ENCODE measurements around the gene ARID5B.

Gene ARID5B

DNA sequence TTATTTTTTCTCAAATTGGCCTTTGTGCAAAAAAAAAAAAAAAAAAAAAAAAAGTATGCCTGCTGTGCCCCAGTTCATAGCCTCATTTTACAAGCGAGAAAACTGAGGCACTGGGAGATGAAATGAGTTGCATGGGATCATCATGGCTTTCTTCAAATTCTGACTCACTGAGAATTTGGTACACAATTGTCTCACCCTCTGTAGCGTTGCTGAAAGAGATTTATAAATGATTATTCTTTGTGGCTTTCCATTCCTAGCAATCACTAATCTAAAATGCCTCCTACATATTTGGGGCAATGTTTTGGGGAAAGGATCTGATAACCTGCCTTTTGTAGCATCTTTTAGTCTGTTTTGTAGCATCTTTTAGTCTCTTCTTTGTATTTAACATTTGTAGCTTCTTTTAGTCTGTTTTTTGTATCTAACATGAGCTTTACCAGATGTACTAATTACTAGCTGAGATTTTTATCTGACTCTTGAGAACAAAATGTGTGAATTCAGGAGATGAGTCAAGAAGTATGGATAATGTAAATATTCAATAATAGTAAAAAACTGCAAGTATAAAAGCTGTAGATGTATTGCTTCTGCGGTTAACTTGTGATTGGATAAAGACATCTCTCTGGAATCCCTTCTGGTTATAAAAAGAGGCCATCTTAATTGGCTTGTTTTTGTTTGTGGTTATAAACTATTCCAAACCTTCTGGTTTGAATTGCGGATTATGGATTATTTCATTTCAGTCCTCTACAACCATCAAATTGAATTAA is 161.4 kb downstream of the ARID5B start:
- POLR2A ChIA-PET, result no interaction called here
- CTCF ChIA-PET, result interaction anchor here (0.7 to 0.8 kb wide), 3 partner anchors 9 to 182 kb away, joined by 3 to 4 read pairs (median 3); no protein-coding TSS in a partner anchor
- no peak for DNase-seq (ENCODE audit: extremely low spot score)
- no peak for TF ChIP-seq ELF4 (IDR thresholded peaks at IDR 0.05)
- TF ChIP-seq CTBP1 (IDR thresholded peaks at IDR 0.05; ENCODE audit: borderline replicate concordance), result no peak
- TF ChIP-seq FOXA1 (IDR thresholded peaks at IDR 0.05), result no peak
- TF ChIP-seq SP1 (IDR thresholded peaks at IDR 0.05), result no peak
- no peak for TF ChIP-seq HDGF (IDR thresholded peaks at IDR 0.05; ENCODE audit: borderline replicate concordance)
- no peak for TF ChIP-seq L3MBTL2 (conservative IDR thresholded peaks at IDR 0.05)
- no peak for TF ChIP-seq TARDBP (IDR thresholded peaks at IDR 0.05)
- TF ChIP-seq SUZ12 (IDR thresholded peaks at IDR 0.05), result no peak
- TF ChIP-seq ZNF384 (IDR thresholded peaks at IDR 0.05), result no peak
- no peak for TF ChIP-seq NFRKB (IDR thresholded peaks at IDR 0.05)
- no peak for TF ChIP-seq FOXK2 (IDR thresholded peaks at IDR 0.05)
- TF ChIP-seq ARNT (IDR thresholded peaks at IDR 0.05), result no peak
- no peak for TF ChIP-seq BHLHE40 (IDR thresholded peaks at IDR 0.05; ENCODE audit: borderline replicate concordance)

DNA sequence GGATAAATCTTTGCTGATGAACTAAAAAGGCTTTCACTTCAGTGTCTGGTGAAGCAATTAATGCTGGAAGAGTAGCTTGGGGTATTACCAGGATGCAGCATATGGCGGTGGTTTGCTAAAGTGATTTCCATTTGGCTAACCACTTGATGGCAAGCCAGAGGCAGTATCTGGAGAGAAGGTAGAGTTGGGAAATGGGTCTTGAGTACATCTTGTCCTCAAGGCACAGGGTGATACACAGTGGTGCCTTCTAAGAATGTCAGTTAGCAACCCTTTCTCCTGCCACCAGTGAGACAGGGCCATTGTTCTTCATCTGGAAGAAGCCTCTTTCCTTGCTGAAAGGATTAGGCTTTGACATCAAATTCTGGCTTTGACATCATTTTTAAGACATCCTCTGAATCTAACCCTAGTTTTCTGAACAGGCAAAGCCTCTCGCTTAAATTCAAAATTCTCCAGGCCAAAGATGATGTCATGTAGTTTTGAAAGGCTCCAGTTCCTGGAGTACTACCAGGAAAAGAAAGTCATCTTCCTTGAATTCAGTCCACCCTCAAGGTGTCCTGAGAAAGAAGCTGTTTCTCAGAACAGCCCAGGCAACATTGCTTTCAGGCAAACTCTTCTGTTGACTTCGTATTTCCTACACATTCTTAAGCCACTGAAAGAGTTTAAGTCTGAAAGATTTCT is 162.4 kb downstream of the ARID5B start:
- ChIA-PET POLR2A (no interaction called here), CTCF (no interaction called here)
- TF ChIP-seq FOXM1 (IDR thresholded peaks at IDR 0.05; ENCODE audit: borderline replicate concordance) (no peak), ZNF384 (IDR thresholded peaks at IDR 0.05) (no peak), FOXK2 (IDR thresholded peaks at IDR 0.05) (no peak), NFRKB (IDR thresholded peaks at IDR 0.05) (no peak), SUZ12 (IDR thresholded peaks at IDR 0.05) (no peak), L3MBTL2 (conservative IDR thresholded peaks at IDR 0.05) (no peak), ARNT (IDR thresholded peaks at IDR 0.05) (no peak), FOXA1 (IDR thresholded peaks at IDR 0.05) (no peak), HDGF (IDR thresholded peaks at IDR 0.05; ENCODE audit: borderline replicate concordance) (no peak), TARDBP (IDR thresholded peaks at IDR 0.05) (no peak), ELF4 (IDR thresholded peaks at IDR 0.05) (no peak), BHLHE40 (IDR thresholded peaks at IDR 0.05; ENCODE audit: borderline replicate concordance) (no peak), LEF1 (IDR thresholded peaks at IDR 0.05; ENCODE audit: borderline replicate concordance) (no peak), CTBP1 (IDR thresholded peaks at IDR 0.05; ENCODE audit: borderline replicate concordance) (no peak), SP1 (IDR thresholded peaks at IDR 0.05) (no peak)
- TF ChIP-seq, protein P1, sequence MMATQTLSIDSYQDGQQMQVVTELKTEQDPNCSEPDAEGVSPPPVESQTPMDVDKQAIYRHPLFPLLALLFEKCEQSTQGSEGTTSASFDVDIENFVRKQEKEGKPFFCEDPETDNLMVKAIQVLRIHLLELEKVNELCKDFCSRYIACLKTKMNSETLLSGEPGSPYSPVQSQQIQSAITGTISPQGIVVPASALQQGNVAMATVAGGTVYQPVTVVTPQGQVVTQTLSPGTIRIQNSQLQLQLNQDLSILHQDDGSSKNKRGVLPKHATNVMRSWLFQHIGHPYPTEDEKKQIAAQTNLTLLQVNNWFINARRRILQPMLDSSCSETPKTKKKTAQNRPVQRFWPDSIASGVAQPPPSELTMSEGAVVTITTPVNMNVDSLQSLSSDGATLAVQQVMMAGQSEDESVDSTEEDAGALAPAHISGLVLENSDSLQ (IDR thresholded peaks at IDR 0.05), result no peak
- no peak for DNase-seq (ENCODE audit: extremely low spot score)

GRCh38 chr10:62067560-62067959 is 166.1 kb downstream of the ARID5B start:
- DNase-seq (ENCODE audit: extremely low spot score), result no peak
- CTCF ChIA-PET, result interaction anchor here (0.9 kb wide), 1 partner anchor 9 kb away, joined by 3 read pairs; no protein-coding TSS in a partner anchor
- TF ChIP-seq FOXK2 (IDR thresholded peaks at IDR 0.05) (no peak), FOXA1 (IDR thresholded peaks at IDR 0.05) (no peak), LEF1 (IDR thresholded peaks at IDR 0.05; ENCODE audit: borderline replicate concordance) (no peak), BHLHE40 (IDR thresholded peaks at IDR 0.05; ENCODE audit: borderline replicate concordance) (no peak), NFRKB (IDR thresholded peaks at IDR 0.05) (no peak), ZNF384 (IDR thresholded peaks at IDR 0.05) (no peak), ARNT (IDR thresholded peaks at IDR 0.05) (no peak), HDGF (IDR thresholded peaks at IDR 0.05; ENCODE audit: borderline replicate concordance) (no peak), FOXM1 (IDR thresholded peaks at IDR 0.05; ENCODE audit: borderline replicate concordance) (no peak), CTBP1 (IDR thresholded peaks at IDR 0.05; ENCODE audit: borderline replicate concordance) (no peak), TARDBP (IDR thresholded peaks at IDR 0.05) (no peak), L3MBTL2 (conservative IDR thresholded peaks at IDR 0.05) (no peak), SP1 (IDR thresholded peaks at IDR 0.05) (no peak)
- TF ChIP-seq, protein P1 (IDR thresholded peaks at IDR 0.05), result no peak
- POLR2A ChIA-PET, result no interaction called here

DNA sequence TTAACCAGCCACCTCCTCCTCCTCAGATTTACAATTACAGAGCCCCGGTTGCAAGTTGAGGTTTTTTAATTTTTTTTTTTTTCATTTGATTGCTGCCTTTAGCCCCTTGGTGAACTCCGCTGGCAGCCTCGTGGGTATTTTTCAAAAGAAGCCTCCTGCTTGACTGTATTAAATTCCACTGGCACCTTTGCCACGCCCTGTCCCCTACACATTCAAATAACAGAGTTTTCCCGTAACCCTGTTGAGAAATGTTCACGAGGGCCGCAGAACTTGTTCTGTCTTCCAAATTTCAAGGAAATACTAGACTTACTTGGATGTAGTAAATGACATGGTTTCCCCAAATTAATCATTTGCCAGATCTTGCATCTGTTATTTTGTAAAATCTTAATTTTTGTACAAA is 167.0 kb downstream of the ARID5B start:
- no peak for DNase-seq (ENCODE audit: extremely low spot score)
- ChIA-PET CTCF (no interaction called here), POLR2A (no interaction called here)
- TF ChIP-seq FOXA1 (IDR thresholded peaks at IDR 0.05) (no peak), SP1 (IDR thresholded peaks at IDR 0.05) (no peak), CTBP1 (IDR thresholded peaks at IDR 0.05; ENCODE audit: borderline replicate concordance) (no peak), ARNT (IDR thresholded peaks at IDR 0.05) (no peak), ELF4 (IDR thresholded peaks at IDR 0.05) (no peak), FOXM1 (IDR thresholded peaks at IDR 0.05; ENCODE audit: borderline replicate concordance) (no peak), HDGF (IDR thresholded peaks at IDR 0.05; ENCODE audit: borderline replicate concordance) (no peak), ZNF384 (IDR thresholded peaks at IDR 0.05) (no peak), LEF1 (IDR thresholded peaks at IDR 0.05; ENCODE audit: borderline replicate concordance) (no peak), NFRKB (IDR thresholded peaks at IDR 0.05) (no peak), FOXK2 (IDR thresholded peaks at IDR 0.05) (no peak), L3MBTL2 (conservative IDR thresholded peaks at IDR 0.05) (no peak), TARDBP (IDR thresholded peaks at IDR 0.05) (no peak), BHLHE40 (IDR thresholded peaks at IDR 0.05; ENCODE audit: borderline replicate concordance) (no peak), SUZ12 (IDR thresholded peaks at IDR 0.05) (no peak)
- TF ChIP-seq, protein P1 (IDR thresholded peaks at IDR 0.05), result no peak

- CTCF ChIA-PET, result no interaction called here
- DNase-seq (ENCODE audit: extremely low spot score), result no peak
- POLR2A ChIA-PET, result no interaction called here
- TF ChIP-seq TARDBP (IDR thresholded peaks at IDR 0.05), result no peak
- no peak for TF ChIP-seq SUZ12 (IDR thresholded peaks at IDR 0.05)
- TF ChIP-seq SP1 (IDR thresholded peaks at IDR 0.05), result no peak
- no peak for TF ChIP-seq FOXK2 (IDR thresholded peaks at IDR 0.05)
- TF ChIP-seq, protein P1 (IDR thresholded peaks at IDR 0.05), result no peak
- TF ChIP-seq FOXM1 (IDR thresholded peaks at IDR 0.05; ENCODE audit: borderline replicate concordance), result no peak
- no peak for TF ChIP-seq BHLHE40 (IDR thresholded peaks at IDR 0.05; ENCODE audit: borderline replicate concordance)
- no peak for TF ChIP-seq ZNF384 (IDR thresholded peaks at IDR 0.05)
- TF ChIP-seq L3MBTL2 (conservative IDR thresholded peaks at IDR 0.05), result no peak
- TF ChIP-seq CTBP1 (IDR thresholded peaks at IDR 0.05; ENCODE audit: borderline replicate concordance), result no peak
- no peak for TF ChIP-seq NFRKB (IDR thresholded peaks at IDR 0.05)
- no peak for TF ChIP-seq ARNT (IDR thresholded peaks at IDR 0.05)
- no peak for TF ChIP-seq ELF4 (IDR thresholded peaks at IDR 0.05)
Observed at GRCh38 chr10:62069452-62070178, 168.1 kb downstream of the ARID5B start.

All from HEK293T (cell line).